IMR-90 (cell line): Measurements from ENCODE around the gene UBXN6. TPM values are rescaled to one million over a fixed set of nuclear protein-coding genes. Genes with fewer than 3 reads are reported as not detected.

ENCODE experiments used
- ATAC-seq: fragments of 200-7000 bp; cut with Tn5 transposase; 2 replicates; pipeline ENCODE4 v1.9.1; 2020; ENCODE audit warnings: low read depth, mild to moderate bottlenecking, moderate library complexity
- BruUV-seq: library from RNA; stranded (reverse); fragments of 400-500 nt; replicated peaks from 2 replicates; lab custom pipeline; 2021; lab: Mats Ljungman, UMichigan
- CTCF ChIA-PET: fragments of 300-600 bp; formaldehyde crosslinking; extraction: SDS; loops from one replicate; lab custom pipeline; 2021; ENCODE audit warnings: antibody characterized with exemption; lab: Yijun Ruan, JAX
- POLR2A ChIA-PET: fragments of 300-600 bp; sonication (Branson Sonifier 250); formaldehyde crosslinking; loops from one replicate; lab custom pipeline; 2022; ENCODE audit warnings: antibody characterized with exemption; ENCODE audit not compliant: unreplicated experiment; lab: Charles Lee
- DNase-seq: peaks from one replicate; pipeline ENCODE4 v3.0.0; 2013
- H2AFZ ChIP-seq: replicated peaks from 2 replicates; pipeline ENCODE3; 2013; ENCODE audit warnings: low read length, mild to moderate bottlenecking; ENCODE audit not compliant: poor library complexity
- H2AK5ac ChIP-seq: 2 replicates; pipeline ENCODE4 v1.6.1; 2013; ENCODE audit warnings: low read depth, low read length, inconsistent platforms
- H2AK9ac ChIP-seq: replicated peaks from 2 replicates; pipeline ENCODE3; 2013; ENCODE audit warnings: mild to moderate bottlenecking, low read depth, low read length, moderate library complexity; ENCODE audit not compliant: poor library complexity
- H2BK120ac ChIP-seq: 2 replicates; pipeline ENCODE4 v1.6.1; 2013; ENCODE audit warnings: low read depth, low read length, inconsistent platforms
- H2BK15ac ChIP-seq: 3 replicates; pipeline ENCODE4 v1.6.1; 2013; ENCODE audit warnings: low read depth, low read length, inconsistent platforms
- H2BK20ac ChIP-seq: 2 replicates; pipeline ENCODE4 v1.6.1; 2013; ENCODE audit warnings: low read depth, mild to moderate bottlenecking, inconsistent platforms, low read length, moderate library complexity
- H2BK5ac ChIP-seq: 2 replicates; pipeline ENCODE4 v1.6.1; 2013; ENCODE audit warnings: mild to moderate bottlenecking, low read depth, low read length, inconsistent platforms; ENCODE audit not compliant: poor library complexity, severe bottlenecking
- H3K14ac ChIP-seq: replicated peaks from 2 replicates; pipeline ENCODE4 v1.6.1; 2013; ENCODE audit warnings: low read depth, low read length, inconsistent platforms
- H3K18ac ChIP-seq: 2 replicates; pipeline ENCODE4 v1.6.1; 2013; ENCODE audit warnings: low read depth, low read length, control low read depth
- H3K23ac ChIP-seq: 2 replicates; pipeline ENCODE4 v1.6.1; 2013; ENCODE audit warnings: low read depth, low read length, inconsistent platforms
- H3K27ac ChIP-seq: 2 replicates; pipeline ENCODE4 v1.5.1; 2013; ENCODE audit warnings: mild to moderate bottlenecking, control low read depth, low read length; ENCODE audit not compliant: insufficient read depth
- H3K27me3 ChIP-seq: 2 replicates; pipeline ENCODE4 v1.6.1; 2013; ENCODE audit warnings: low read length; ENCODE audit not compliant: control insufficient read depth, insufficient read depth
- H3K36me3 ChIP-seq: 2 replicates; pipeline ENCODE4 v1.6.1; 2013; ENCODE audit warnings: low read length, mixed read lengths; ENCODE audit not compliant: control insufficient read depth, insufficient read depth
- H3K4ac ChIP-seq: 2 replicates; pipeline ENCODE4 v1.6.1; 2013; ENCODE audit warnings: low read depth, low read length, inconsistent platforms
- H3K4me1 ChIP-seq: 2 replicates; pipeline ENCODE4 v1.6.1; 2013; ENCODE audit warnings: low read length, mixed read lengths; ENCODE audit not compliant: control insufficient read depth, insufficient read depth
- H3K4me2 ChIP-seq: 2 replicates; pipeline ENCODE4 v1.6.1; 2013; ENCODE audit warnings: low read depth, mild to moderate bottlenecking, control low read depth, low read length, moderate library complexity
- H3K4me3 ChIP-seq: 2 replicates; pipeline ENCODE4 v1.5.1; 2013; ENCODE audit warnings: low read depth, mild to moderate bottlenecking, control low read depth, low read length, moderate library complexity; ENCODE audit not compliant: insufficient read depth
- H3K56ac ChIP-seq: 2 replicates; pipeline ENCODE4 v1.6.1; 2013; ENCODE audit warnings: low read length, inconsistent platforms; ENCODE audit not compliant: insufficient read depth; ENCODE audit errors: extremely low read depth
- H3K79me1 ChIP-seq, 2 experiments: 2 replicates each; pipeline ENCODE4 v1.6.1; 2013; ENCODE audit warnings: low read length in 2 of 2, inconsistent platforms in 1 of 2, low read depth in 1 of 2
- H3K9ac ChIP-seq: 2 replicates; pipeline ENCODE4 v1.6.1; 2013; ENCODE audit warnings: low read depth, low read length, control low read depth
- H3K9me1 ChIP-seq: 2 replicates; pipeline ENCODE4 v1.6.1; 2013; ENCODE audit warnings: low read length, inconsistent platforms; ENCODE audit not compliant: insufficient read depth
- H3K9me3 ChIP-seq: 2 replicates; pipeline ENCODE4 v1.6.1; 2013; ENCODE audit warnings: low read length; ENCODE audit not compliant: control insufficient read depth, insufficient read depth
- H4K20me1 ChIP-seq: 2 replicates; pipeline ENCODE4 v1.6.1; 2013; ENCODE audit warnings: low read length, inconsistent platforms; ENCODE audit not compliant: insufficient read depth
- H4K5ac ChIP-seq: 2 replicates; pipeline ENCODE4 v1.6.1; 2013; ENCODE audit warnings: mild to moderate bottlenecking, low read depth, low read length, control low read depth
- H4K8ac ChIP-seq, 2 experiments: 2 replicates each; pipeline ENCODE4 v1.6.1; 2013; ENCODE audit warnings: low read depth in 2 of 2, low read length in 2 of 2, control low read depth in 1 of 2, inconsistent platforms in 1 of 2
- H4K91ac ChIP-seq: 2 replicates; pipeline ENCODE4 v1.6.1; 2013; ENCODE audit warnings: low read depth, low read length, inconsistent platforms; ENCODE audit not compliant: insufficient read depth
- BHLHE40 ChIP-seq: fragments of 150-350 bp; IDR thresholded peaks from 2 replicates; pipeline ENCODE4 v1.6.1; 2016; ENCODE audit warnings: mild to moderate bottlenecking, low read depth, low read length
- CEBPB ChIP-seq: IDR thresholded peaks from 2 replicates; pipeline ENCODE4 v1.6.1; 2012; ENCODE audit warnings: low read depth, low read length, improper control_type of control experiment
- CHD1 ChIP-seq: IDR thresholded peaks from 2 replicates; pipeline ENCODE4 v1.6.1; 2012; ENCODE audit warnings: low read depth, low read length, improper control_type of control experiment
- FOS ChIP-seq: fragments of 150-350 bp; IDR thresholded peaks from 2 replicates; pipeline ENCODE4 v1.6.1; 2016; ENCODE audit warnings: low read depth, low read length
- MAFK ChIP-seq: IDR thresholded peaks from 2 replicates; pipeline ENCODE4 v1.6.1; 2012; ENCODE audit warnings: low read depth, low read length, improper control_type of control experiment
- MAZ ChIP-seq: IDR thresholded peaks from 2 replicates; pipeline ENCODE4 v1.6.1; 2012; ENCODE audit warnings: low read depth, mild to moderate bottlenecking, low read length, improper control_type of control experiment, moderate library complexity, borderline replicate concordance
- MXI1 ChIP-seq: IDR thresholded peaks from 2 replicates; pipeline ENCODE4 v1.6.1; 2012; ENCODE audit warnings: low read depth, mild to moderate bottlenecking, low read length, moderate library complexity, borderline replicate concordance
- NFE2L2 ChIP-seq: fragments of 150-350 bp; IDR thresholded peaks from 2 replicates; pipeline ENCODE4 v1.6.1; 2016; ENCODE audit warnings: low read depth, mild to moderate bottlenecking, low read length
- POLR2A ChIP-seq: IDR thresholded peaks from 2 replicates; pipeline ENCODE4 v1.6.1; 2012; ENCODE audit warnings: mild to moderate bottlenecking, low read depth, low read length
- RAD21 ChIP-seq: IDR thresholded peaks from 2 replicates; pipeline ENCODE4 v1.6.1; 2012; ENCODE audit warnings: low read length, improper control_type of control experiment
- RCOR1 ChIP-seq: IDR thresholded peaks from 2 replicates; pipeline ENCODE4 v1.6.1; 2012; ENCODE audit warnings: mild to moderate bottlenecking, low read length, improper control_type of control experiment; ENCODE audit not compliant: insufficient replicate concordance
- RFX5 ChIP-seq: IDR thresholded peaks from 2 replicates; pipeline ENCODE4 v1.8.0; 2012; ENCODE audit warnings: low read depth, mild to moderate bottlenecking, low read length, moderate library complexity
- SMC3 ChIP-seq: fragments of 150-350 bp; IDR thresholded peaks from 2 replicates; pipeline ENCODE4 v1.6.1; 2016; ENCODE audit warnings: low read depth, mild to moderate bottlenecking, antibody characterized with exemption, low read length, moderate library complexity
- WGBS, 2 experiments: methylation state at CpG; one replicate each; pipeline versions ENCODE4 v1.1.5 to v1.1.7; 2013; ENCODE audit warnings: missing lambda C conversion rate in 2 of 2; ENCODE audit not compliant: insufficient read length in 1 of 2; ENCODE audit errors: extremely low coverage in 2 of 2; 5-methylcytosine and 5-hydroxymethylcytosine counted together
- dilution Hi-C: fragments of 300-500 bp; cut with HindIII; formaldehyde crosslinking; loops from one replicate; pipeline ENCODE4 v1.14.3; 2018; ENCODE audit warnings: low sequenced_read_pairs; ENCODE audit not compliant: unreplicated experiment
- in situ Hi-C: fragments of 300-500 bp; cut with MboI; formaldehyde crosslinking; loops from 3 replicates; pipeline ENCODE4 v1.14.3; 2019; ENCODE audit warnings: low sequenced_read_pairs, inconsistent platforms, mixed read lengths
- intact Hi-C: fragments of 100-400 bp; cut with micrococcal nuclease; formaldehyde crosslinking; loops from 2 replicates; pipeline ENCODE4 v1.10.0; 2022
- polyA plus RNA-seq, 3 experiments: library from polyadenylated mRNA; depleted of rRNA; stranded (reverse); fragments of >200 nt; gene quantifications; 2 replicates each; pipeline ENCODE4 v1.2.3, GENCODE V29; 2012; ENCODE audit warnings: low replicate concordance in 1 of 3
- total RNA-seq: library from RNA; depleted of rRNA; stranded (reverse); fragments of >200 nt; gene quantifications from 2 replicates; pipeline ENCODE4 v1.2.3, GENCODE V29; 2012
- TF ChIP-seq, protein P1 (sequence below): fragments of 150-350 bp; IDR thresholded peaks from 2 replicates; pipeline ENCODE4 v1.6.1; 2016; ENCODE audit warnings: low read depth, mild to moderate bottlenecking, low read length, moderate library complexity, borderline replicate concordance
- TF ChIP-seq, protein P2 (sequence below): fragments of 150-350 bp; IDR thresholded peaks from 2 replicates; pipeline ENCODE4 v1.6.1; 2017; ENCODE audit warnings: mild to moderate bottlenecking, antibody characterized with exemption, low read length, low read depth
- TF ChIP-seq, protein P3 (sequence below): conservative IDR thresholded peaks from 2 replicates; pipeline ENCODE4 v1.5.1; 2012; ENCODE audit warnings: mild to moderate bottlenecking, low read depth, low read length, improper control_type of control experiment

Gene UBXN6
- total and polyA plus RNA-seq, 2 of the 4 experiments (the other 2 are of a cell fraction), result 84.2 to 86.5 TPM

DNA sequence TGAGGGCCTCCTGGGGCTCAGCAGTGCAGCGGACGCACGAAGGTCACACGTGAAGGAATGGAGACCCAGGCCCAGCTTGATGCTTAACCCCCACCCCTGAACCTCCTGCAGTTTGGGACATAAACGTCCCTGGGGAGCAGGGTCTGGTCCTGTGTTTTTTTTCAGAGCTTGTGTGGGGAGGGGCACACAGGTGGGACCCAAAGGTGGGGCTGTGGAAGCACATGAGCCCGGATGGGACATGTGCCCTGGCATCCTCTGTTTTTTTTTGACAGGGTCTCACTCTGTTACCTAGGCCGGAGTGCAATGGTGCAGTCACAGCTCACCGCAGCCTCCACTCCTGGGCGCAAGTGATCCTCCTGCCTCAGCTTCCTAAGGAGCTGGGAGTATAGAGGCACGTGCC is 20.5 kb downstream of the UBXN6 start:
- dilution Hi-C loops (no loop called here), in situ Hi-C loops (no loop called here), intact Hi-C loops (no loop called here)
- Histone ChIP-seq H3K14ac (no peak overlapping the region), H2BK20ac (no peak overlapping the region), H4K5ac (no peak overlapping the region), H2BK5ac (no peak overlapping the region), H2AFZ (no peak overlapping the region), H3K36me3 (peaks cover 17% of the 10 kb centered on the region), H3K18ac (no peak overlapping the region), H2AK5ac (no peak overlapping the region), H3K27me3 (no peaks in the 10 kb centered on the region), H3K9me3 (no peaks in the 10 kb centered on the region), H3K4me2 (no peak overlapping the region), H3K4me3 (no peak overlapping the region), H4K20me1 (no peaks in the 10 kb centered on the region), H3K4ac (no peak overlapping the region), H4K91ac (no peak overlapping the region), H3K56ac (no peak overlapping the region), H3K4me1 (no peaks in the 10 kb centered on the region), H3K9ac (no peak overlapping the region), H3K9me1 (peaks cover 6% of the 10 kb centered on the region; the same call in 1 of the 2 replicates), H3K23ac (no peak overlapping the region), H2BK15ac (no peak overlapping the region), H3K27ac (no peak overlapping the region), H3K79me1 (peaks cover 3 to 27% of the 10 kb centered on the region in 2 experiments), H4K8ac (no peak overlapping the region), H2AK9ac (no peak overlapping the region), H2BK120ac (no peak overlapping the region)
- no peak for TF ChIP-seq BHLHE40
- no peak for TF ChIP-seq CHD1
- no peak for TF ChIP-seq RAD21
- TF ChIP-seq NFE2L2, result no peak
- no peak for TF ChIP-seq CEBPB
- no peak for TF ChIP-seq RCOR1
- TF ChIP-seq MAZ, result no peak
- TF ChIP-seq, protein P1, sequence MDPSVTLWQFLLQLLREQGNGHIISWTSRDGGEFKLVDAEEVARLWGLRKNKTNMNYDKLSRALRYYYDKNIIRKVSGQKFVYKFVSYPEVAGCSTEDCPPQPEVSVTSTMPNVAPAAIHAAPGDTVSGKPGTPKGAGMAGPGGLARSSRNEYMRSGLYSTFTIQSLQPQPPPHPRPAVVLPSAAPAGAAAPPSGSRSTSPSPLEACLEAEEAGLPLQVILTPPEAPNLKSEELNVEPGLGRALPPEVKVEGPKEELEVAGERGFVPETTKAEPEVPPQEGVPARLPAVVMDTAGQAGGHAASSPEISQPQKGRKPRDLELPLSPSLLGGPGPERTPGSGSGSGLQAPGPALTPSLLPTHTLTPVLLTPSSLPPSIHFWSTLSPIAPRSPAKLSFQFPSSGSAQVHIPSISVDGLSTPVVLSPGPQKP, result no peak
- TF ChIP-seq, protein P2, sequence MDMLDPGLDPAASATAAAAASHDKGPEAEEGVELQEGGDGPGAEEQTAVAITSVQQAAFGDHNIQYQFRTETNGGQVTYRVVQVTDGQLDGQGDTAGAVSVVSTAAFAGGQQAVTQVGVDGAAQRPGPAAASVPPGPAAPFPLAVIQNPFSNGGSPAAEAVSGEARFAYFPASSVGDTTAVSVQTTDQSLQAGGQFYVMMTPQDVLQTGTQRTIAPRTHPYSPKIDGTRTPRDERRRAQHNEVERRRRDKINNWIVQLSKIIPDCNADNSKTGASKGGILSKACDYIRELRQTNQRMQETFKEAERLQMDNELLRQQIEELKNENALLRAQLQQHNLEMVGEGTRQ, result no peak
- TF ChIP-seq, protein P3, sequence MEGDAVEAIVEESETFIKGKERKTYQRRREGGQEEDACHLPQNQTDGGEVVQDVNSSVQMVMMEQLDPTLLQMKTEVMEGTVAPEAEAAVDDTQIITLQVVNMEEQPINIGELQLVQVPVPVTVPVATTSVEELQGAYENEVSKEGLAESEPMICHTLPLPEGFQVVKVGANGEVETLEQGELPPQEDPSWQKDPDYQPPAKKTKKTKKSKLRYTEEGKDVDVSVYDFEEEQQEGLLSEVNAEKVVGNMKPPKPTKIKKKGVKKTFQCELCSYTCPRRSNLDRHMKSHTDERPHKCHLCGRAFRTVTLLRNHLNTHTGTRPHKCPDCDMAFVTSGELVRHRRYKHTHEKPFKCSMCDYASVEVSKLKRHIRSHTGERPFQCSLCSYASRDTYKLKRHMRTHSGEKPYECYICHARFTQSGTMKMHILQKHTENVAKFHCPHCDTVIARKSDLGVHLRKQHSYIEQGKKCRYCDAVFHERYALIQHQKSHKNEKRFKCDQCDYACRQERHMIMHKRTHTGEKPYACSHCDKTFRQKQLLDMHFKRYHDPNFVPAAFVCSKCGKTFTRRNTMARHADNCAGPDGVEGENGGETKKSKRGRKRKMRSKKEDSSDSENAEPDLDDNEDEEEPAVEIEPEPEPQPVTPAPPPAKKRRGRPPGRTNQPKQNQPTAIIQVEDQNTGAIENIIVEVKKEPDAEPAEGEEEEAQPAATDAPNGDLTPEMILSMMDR, result no peak
- no peak for TF ChIP-seq RFX5
- TF ChIP-seq POLR2A, result no peak
- TF ChIP-seq MXI1, result no peak
- no peak for TF ChIP-seq MAFK
- TF ChIP-seq SMC3, result no peak
- no peak for TF ChIP-seq FOS
- WGBS, 2 experiments, result no CpG with 5 or more reads among the region's 10 CpGs
- ChIA-PET CTCF (no interaction called here), POLR2A (no interaction called here)
- BruUV-seq, result no TSS peak
- DNase-seq (no peak), ATAC-seq (no peak)
